ENCODE measurements around the gene C1orf216. TPM values are rescaled to one million over a fixed set of nuclear protein-coding genes. Genes with fewer than 3 reads are reported as not detected.

The C1orf216 gene
- total RNA-seq, 1 experiment from 2014 or later: 13.9 TPM

DNA sequence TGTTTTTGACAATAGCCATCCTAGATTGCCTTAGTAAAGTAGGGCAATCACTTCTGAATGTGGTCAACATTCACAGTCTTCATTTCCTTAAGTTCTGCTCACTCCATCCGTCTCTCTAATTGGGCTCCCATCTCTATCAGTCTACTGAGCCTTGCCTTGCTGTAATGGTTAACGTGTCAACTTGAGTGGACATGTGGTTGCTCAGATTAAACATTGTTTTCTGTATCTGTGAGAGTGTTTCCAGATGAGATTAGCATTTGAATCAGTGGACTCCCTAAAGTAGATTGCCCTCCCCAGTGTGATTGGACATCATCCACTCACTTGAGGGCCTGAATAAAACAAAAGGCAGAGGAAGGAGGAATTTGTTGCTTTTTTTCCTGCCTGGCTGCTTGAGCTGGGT is 26.4 kb downstream of the C1orf216 start:
- Histone ChIP-seq H3K27ac (ENCODE audit: low read depth, low read length) (no peak overlapping the region), H4K20me1 (ENCODE audit: insufficient read depth) (no peaks in the 10 kb centered on the region), H3K36me3 (ENCODE audit: control insufficient read depth in 1 of 2, insufficient read depth in 2 of 2, low read length in 2 of 2) (no peaks in the 10 kb centered on the region), H3K4me3 (replicated peaks in 1 of 2; ENCODE audit: low read depth in 1 of 2, low read length in 2 of 2) (no peak overlapping the region), H3K27me3 (ENCODE audit: insufficient read depth, low read length) (0 out of 2 replicates have a peak, but pooled peaks cover 7% of the 10 kb centered on the region), H3K9me3 (ENCODE audit: control insufficient read depth in 1 of 2, insufficient read depth in 1 of 2, low read depth in 1 of 2, low read length in 2 of 2) (no peaks in the 10 kb centered on the region), H2AFZ (ENCODE audit: low read depth, low read length, poor library complexity, severe bottlenecking) (no peak overlapping the region), H3K4me2 (ENCODE audit: low read length) (no peak overlapping the region), H3K79me2 (ENCODE audit: insufficient read depth, low read length) (no peaks in the 10 kb centered on the region), H3K9ac (ENCODE audit: low read length) (no peak overlapping the region), H3K4me1 (ENCODE audit: control insufficient read depth in 1 of 2, insufficient read depth in 2 of 2, low read length in 2 of 2) (no peaks in the 10 kb centered on the region), H3K9me2 (ENCODE audit: insufficient read depth) (no peaks in the 10 kb centered on the region)
- RAD21 ChIA-PET (ENCODE audit: low non-redundant PET in 1 of 2, low total read pairs in 2 of 2, uncharacterized antibody in 2 of 2, unreplicated experiment in 2 of 2): no interaction called here
- DNase-seq (ENCODE audit: low read depth, low spot score) (no peak), ATAC-seq (no peak)
- intact Hi-C loops (cut with micrococcal nuclease): no loop called here
- BruUV-seq (replicated peaks): no TSS peak
- POLR2A ChIA-PET: interaction anchor here (0.6 kb wide), 1 partner anchor 45 kb away, joined by 5 read pairs; no protein-coding TSS in a partner anchor
- TF ChIP-seq EZH2 (IDR thresholded peaks at IDR 0.05) (no peak), POLR2AphosphoS5 (IDR thresholded peaks at IDR 0.05; ENCODE audit: low read depth, low read length) (no peak), TCF7L2 (IDR thresholded peaks at IDR 0.05; ENCODE audit: borderline replicate concordance, extremely low read depth, insufficient read depth, insufficient read length) (no peak), ZFX (IDR thresholded peaks at IDR 0.05) (no peak), FOSL1 (IDR thresholded peaks at IDR 0.05; ENCODE audit: low read depth) (no peak), SIN3A (IDR thresholded peaks at IDR 0.05; ENCODE audit: low read depth) (no peak), SP1 (IDR thresholded peaks at IDR 0.05; ENCODE audit: low read depth) (no peak), ELF1 (IDR thresholded peaks at IDR 0.05; ENCODE audit: borderline replicate concordance, low read depth) (no peak)
- CTCF ChIA-PET: no interaction called here

DNA sequence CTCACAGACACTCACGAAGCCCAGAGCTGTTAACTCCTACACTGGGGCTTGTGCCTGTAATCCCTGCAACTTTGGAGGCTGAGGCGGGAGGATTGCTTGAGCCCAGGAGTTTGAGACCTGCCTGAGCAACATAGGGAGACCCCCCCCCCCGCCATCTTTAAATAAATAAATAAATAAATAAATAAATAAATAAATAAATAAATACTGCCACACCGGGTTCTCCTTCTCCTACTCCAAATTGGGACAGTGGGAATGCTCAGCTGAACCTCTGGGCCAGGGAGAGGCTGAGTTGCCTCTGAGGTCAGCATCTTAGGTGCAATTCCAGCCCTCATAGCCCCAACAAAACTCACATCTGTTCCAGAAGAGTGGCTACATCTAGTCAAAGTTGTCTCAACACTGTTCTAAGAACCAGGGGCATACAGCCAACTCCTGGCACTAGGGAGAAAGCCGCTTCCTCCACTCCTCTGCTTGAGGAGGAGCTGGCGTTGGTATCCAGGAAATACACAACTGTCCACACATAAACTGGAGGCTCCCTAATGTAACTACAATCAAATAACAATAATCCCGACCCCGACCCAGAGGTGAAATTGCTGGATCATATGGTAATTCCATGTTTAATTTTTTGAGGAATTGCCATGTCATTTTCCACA is 27.0 kb downstream of the C1orf216 start:
- RAD21 ChIA-PET (ENCODE audit: low non-redundant PET in 1 of 2, low total read pairs in 2 of 2, uncharacterized antibody in 2 of 2, unreplicated experiment in 2 of 2): no interaction called here
- peaks cover 10% of the 10 kb centered on the region; the same call in 1 of the 2 replicates for H3K27me3 ChIP-seq (ENCODE audit: insufficient read depth, low read length)
- no peak overlapping the region for H3K9ac ChIP-seq (ENCODE audit: low read length)
- H3K9me2 ChIP-seq (ENCODE audit: insufficient read depth): no peaks in the 10 kb centered on the region
- no peak overlapping the region for H2AFZ ChIP-seq (ENCODE audit: low read depth, low read length, poor library complexity, severe bottlenecking)
- intact Hi-C loops (cut with micrococcal nuclease): no loop called here
- H3K36me3 ChIP-seq (ENCODE audit: control insufficient read depth in 1 of 2, insufficient read depth in 2 of 2, low read length in 2 of 2): no peaks in the 10 kb centered on the region
- no peak overlapping the region for H3K27ac ChIP-seq (ENCODE audit: low read depth, low read length)
- no peaks in the 10 kb centered on the region for H3K4me1 ChIP-seq (ENCODE audit: control insufficient read depth in 1 of 2, insufficient read depth in 2 of 2, low read length in 2 of 2)
- H3K4me3 ChIP-seq (replicated peaks in 1 of 2; ENCODE audit: low read depth in 1 of 2, low read length in 2 of 2): no peak overlapping the region
- no peaks in the 10 kb centered on the region for H3K79me2 ChIP-seq (ENCODE audit: insufficient read depth, low read length)
- no TSS peak for BruUV-seq (replicated peaks)
- DNase-seq (ENCODE audit: low read depth, low spot score) (no peak), ATAC-seq (no peak)
- TF ChIP-seq, protein P1, sequence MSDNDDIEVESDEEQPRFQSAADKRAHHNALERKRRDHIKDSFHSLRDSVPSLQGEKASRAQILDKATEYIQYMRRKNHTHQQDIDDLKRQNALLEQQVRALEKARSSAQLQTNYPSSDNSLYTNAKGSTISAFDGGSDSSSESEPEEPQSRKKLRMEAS (IDR thresholded peaks at IDR 0.05): no peak
- TF ChIP-seq, protein P2, sequence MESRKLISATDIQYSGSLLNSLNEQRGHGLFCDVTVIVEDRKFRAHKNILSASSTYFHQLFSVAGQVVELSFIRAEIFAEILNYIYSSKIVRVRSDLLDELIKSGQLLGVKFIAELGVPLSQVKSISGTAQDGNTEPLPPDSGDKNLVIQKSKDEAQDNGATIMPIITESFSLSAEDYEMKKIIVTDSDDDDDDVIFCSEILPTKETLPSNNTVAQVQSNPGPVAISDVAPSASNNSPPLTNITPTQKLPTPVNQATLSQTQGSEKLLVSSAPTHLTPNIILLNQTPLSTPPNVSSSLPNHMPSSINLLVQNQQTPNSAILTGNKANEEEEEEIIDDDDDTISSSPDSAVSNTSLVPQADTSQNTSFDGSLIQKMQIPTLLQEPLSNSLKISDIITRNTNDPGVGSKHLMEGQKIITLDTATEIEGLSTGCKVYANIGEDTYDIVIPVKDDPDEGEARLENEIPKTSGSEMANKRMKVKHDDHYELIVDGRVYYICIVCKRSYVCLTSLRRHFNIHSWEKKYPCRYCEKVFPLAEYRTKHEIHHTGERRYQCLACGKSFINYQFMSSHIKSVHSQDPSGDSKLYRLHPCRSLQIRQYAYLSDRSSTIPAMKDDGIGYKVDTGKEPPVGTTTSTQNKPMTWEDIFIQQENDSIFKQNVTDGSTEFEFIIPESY (IDR thresholded peaks at IDR 0.05; ENCODE audit: extremely low read depth, insufficient replicate concordance, low read length): no peak
- no peak for TF ChIP-seq POLR2AphosphoS5 (IDR thresholded peaks at IDR 0.05; ENCODE audit: low read depth, low read length)
- TF ChIP-seq POLR2A (IDR thresholded peaks at IDR 0.05; ENCODE audit: borderline replicate concordance, extremely low read depth, insufficient read depth, insufficient read length): no peak
- no peak for TF ChIP-seq CEBPB (IDR thresholded peaks at IDR 0.05; ENCODE audit: low read depth)
- H4K20me1 ChIP-seq (ENCODE audit: insufficient read depth): no peaks in the 10 kb centered on the region
- H3K9me3 ChIP-seq (ENCODE audit: control insufficient read depth in 1 of 2, insufficient read depth in 1 of 2, low read depth in 1 of 2, low read length in 2 of 2): no peaks in the 10 kb centered on the region
- no peak overlapping the region for H3K4me2 ChIP-seq (ENCODE audit: low read length)
- CTCF ChIA-PET: no interaction called here
- POLR2A ChIA-PET: interaction anchor here (0.6 kb wide), 1 partner anchor 44 kb away, joined by 5 read pairs; no protein-coding TSS in a partner anchor
